Common myeloid progenitor, CD34-positive (primary cell): ENCODE data around the gene PROSER2.

ENCODE experiments used
- CTCF ChIA-PET: fragments of 350-600 bp; sonication (Branson Sonifier 250); formaldehyde crosslinking; loops from one replicate; lab custom pipeline; 2021; ENCODE audit warnings: antibody characterized with exemption; lab: Charles Lee
- POLR2A ChIA-PET: fragments of 350-600 bp; sonication (Branson Sonifier 250); formaldehyde crosslinking; loops from one replicate; lab custom pipeline; 2021; ENCODE audit warnings: antibody characterized with exemption; lab: Charles Lee
- DNase-seq, 3 donors: peaks; one replicate each; pipeline versions ENCODE4 v3.0.0 to v3.0.0-alpha.2; 2013
- H3K27ac ChIP-seq, 2 experiments: 1 replicate in 1 of 2; 2 replicates in 1 of 2; pipeline ENCODE4 v1.7.0; 2013; ENCODE audit warnings: inconsistent platforms in 2 of 2, low read length in 2 of 2, mild to moderate bottlenecking in 2 of 2, low read depth in 1 of 2, moderate library complexity in 1 of 2; ENCODE audit not compliant: severe bottlenecking in 2 of 2, insufficient read depth in 1 of 2, poor library complexity in 1 of 2
- H3K27me3 ChIP-seq, 5 experiments: replicated peaks in 2 of 5; 1 replicate in 3 of 5; 2 replicates in 2 of 5; pipeline versions ENCODE4 v1.6.1 to v1.7.0; 2013; ENCODE audit warnings: low read length in 4 of 5, mild to moderate bottlenecking in 2 of 5, moderate library complexity in 2 of 5, inconsistent platforms in 1 of 5; ENCODE audit not compliant: insufficient read depth in 5 of 5, control insufficient read depth in 4 of 5
- H3K36me3 ChIP-seq, 4 experiments: 1 replicate in 2 of 4; 2 replicates in 2 of 4; pipeline versions ENCODE4 v1.6.1 to v1.7.0; 2013; ENCODE audit warnings: low read length in 3 of 4, control low read depth in 1 of 4, mild to moderate bottlenecking in 1 of 4; ENCODE audit not compliant: control insufficient read depth in 4 of 4, insufficient read depth in 4 of 4
- H3K4me1 ChIP-seq, 4 experiments: 1 replicate in 3 of 4; 2 replicates in 1 of 4; pipeline versions ENCODE4 v1.6.1 to v1.7.1; 2013; ENCODE audit warnings: low read length in 3 of 4, mild to moderate bottlenecking in 3 of 4, control low read depth in 1 of 4, inconsistent platforms in 1 of 4, moderate library complexity in 1 of 4; ENCODE audit not compliant: control insufficient read depth in 4 of 4, insufficient read depth in 4 of 4; ENCODE audit errors: control extremely low read depth in 1 of 4
- H3K4me3 ChIP-seq, 7 experiments: 1 replicate in 4 of 7; 2 replicates in 3 of 7; pipeline versions ENCODE4 v1.5.1 to v1.7.0; 2013; ENCODE audit warnings: mild to moderate bottlenecking in 7 of 7, low read length in 6 of 7, moderate library complexity in 6 of 7, inconsistent platforms in 2 of 7, low read depth in 2 of 7, control low read depth in 1 of 7; ENCODE audit not compliant: insufficient read depth in 4 of 7, control insufficient read depth in 1 of 7; ENCODE audit errors: extremely low read depth in 1 of 7
- H3K9me3 ChIP-seq, 5 experiments: 1 replicate in 4 of 5; 2 replicates in 1 of 5; pipeline versions ENCODE4 v1.6.1 to v1.7.1; 2013; ENCODE audit warnings: low read length in 4 of 5, mild to moderate bottlenecking in 2 of 5, inconsistent platforms in 1 of 5, low read depth in 1 of 5, moderate library complexity in 1 of 5; ENCODE audit not compliant: control insufficient read depth in 4 of 5, insufficient read depth in 2 of 5; ENCODE audit errors: control extremely low read depth in 1 of 5
- WGBS: methylation state at CpG from one replicate; pipeline ENCODE4 v1.1.5; 2013; ENCODE audit not compliant: insufficient coverage; 5-methylcytosine and 5-hydroxymethylcytosine counted together

PROSER2 gene

GRCh38 chr10:11813855-11814567 lies 9.1 kb upstream of the PROSER2 start:
- peak in 2 of 3 donors; percentile 23 to 35 for DNase-seq
- Histone ChIP-seq H3K4me1 (peaks cover 0 to 12% (median 12%) of the 10 kb centered on the region in 4 experiments), H3K36me3 (no peaks in the 10 kb centered on the region), H3K9me3 (no peaks in the 10 kb centered on the region), H3K27ac (no peak overlapping the region), H3K27me3 (no peaks in the 10 kb centered on the region), H3K4me3 (peak overlapping the region in 1 of 7 experiments; percentile 58)
- CTCF ChIA-PET, result interaction anchor here (0.8 to 4.3 kb wide), 11 partner anchors 8 to 172 kb away, joined by 3 to 22 read pairs (median 4); no protein-coding TSS in a partner anchor
- WGBS, result 69% methylated on average over 8 of the region's 13 CpGs
- POLR2A ChIA-PET, result interaction anchor here (0.7 to 1.1 kb wide), 2 partner anchors 14 to 117 kb away, joined by 3 to 4 read pairs; no protein-coding TSS in a partner anchor

GRCh38 chr10:11819027-11819426 lies 4.1 kb upstream of the PROSER2 start:
- no peaks in the 10 kb centered on the region for H3K9me3 ChIP-seq
- no peak overlapping the region for H3K4me3 ChIP-seq
- no peaks in the 10 kb centered on the region for H3K27me3 ChIP-seq
- H3K36me3 ChIP-seq, result no peaks in the 10 kb centered on the region
- peaks cover 2 to 16% (median 8%) of the 10 kb centered on the region in 4 experiments for H3K4me1 ChIP-seq
- DNase-seq, result no peak
- ChIA-PET CTCF (interaction anchor here (1.0 to 7.3 kb wide), 11 partner anchors 9 to 168 kb away, joined by 3 to 49 read pairs (median 5); no protein-coding TSS in a partner anchor), POLR2A (no interaction called here)
- 100% methylated on average over 1 of the region's 3 CpGs for WGBS
- no peak overlapping the region for H3K27ac ChIP-seq

DNA sequence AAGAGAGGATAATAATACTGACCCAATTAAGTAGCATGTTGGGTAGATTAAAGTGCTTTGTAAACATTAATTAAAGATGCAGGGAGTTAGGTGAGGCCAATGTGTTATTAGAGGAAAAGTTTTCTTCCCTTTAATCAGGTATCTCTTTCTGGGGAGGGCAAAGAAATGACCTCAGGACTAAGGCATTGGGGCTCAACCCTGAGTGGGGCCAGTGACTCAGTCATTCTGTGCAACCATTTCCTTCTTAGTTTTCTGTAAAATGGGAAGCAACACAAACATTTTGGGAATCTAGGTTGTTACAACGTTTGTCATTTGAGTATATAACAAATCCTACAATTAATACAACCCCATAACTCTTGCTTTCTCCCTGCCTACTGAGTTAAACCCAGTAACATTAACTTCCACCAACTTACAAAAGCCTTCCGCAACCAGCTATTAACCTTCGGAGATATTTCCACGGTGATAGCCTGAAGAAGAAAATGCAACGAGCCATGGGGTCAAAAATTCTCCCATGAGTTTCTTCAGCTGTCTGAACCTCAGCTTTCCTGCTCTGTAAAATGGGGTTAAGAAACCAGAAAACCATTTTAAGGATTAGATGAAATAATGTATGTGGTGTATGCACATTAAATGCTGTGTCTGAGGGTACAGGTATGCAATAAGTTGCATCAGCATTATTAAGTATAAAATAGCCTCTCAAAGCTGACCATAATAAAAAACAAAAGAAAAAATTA lies 965 bp upstream of the PROSER2 start:
- ChIA-PET POLR2A (no interaction called here), CTCF (interaction anchor here (0.8 to 7.3 kb wide), 9 partner anchors 9 to 39 kb away, joined by 3 to 49 read pairs (median 7); no protein-coding TSS in a partner anchor)
- Histone ChIP-seq H3K27ac (no peak overlapping the region), H3K9me3 (no peaks in the 10 kb centered on the region), H3K4me3 (no peak overlapping the region), H3K27me3 (no peaks in the 10 kb centered on the region), H3K36me3 (no peaks in the 10 kb centered on the region), H3K4me1 (peaks cover 5 to 21% (median 13%) of the 10 kb centered on the region in 4 experiments)
- WGBS, result 93% methylated on average over 4 of the region's 5 CpGs
- DNase-seq, result no peak

DNA sequence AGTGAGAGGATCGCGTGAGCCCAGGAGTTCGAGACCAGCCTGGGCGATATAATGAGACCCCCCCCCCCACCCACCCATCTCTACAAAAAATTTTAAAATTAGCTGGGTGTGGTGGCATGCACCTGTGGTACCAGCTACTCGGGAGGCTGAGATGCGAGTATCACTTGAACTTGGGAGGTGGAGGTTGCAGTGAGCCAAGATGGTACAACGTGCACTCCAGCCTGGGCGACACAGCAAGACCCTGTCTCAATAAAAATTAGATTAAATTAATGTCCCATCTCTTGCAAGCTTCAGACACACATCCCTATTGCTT lies 391 bp upstream of the PROSER2 start:
- no peaks in the 10 kb centered on the region for H3K36me3 ChIP-seq
- WGBS, result 45% methylated on average over 2 of the region's 8 CpGs
- peaks cover 5 to 21% (median 13%) of the 10 kb centered on the region in 4 experiments for H3K4me1 ChIP-seq
- no peaks in the 10 kb centered on the region for H3K27me3 ChIP-seq
- H3K27ac ChIP-seq, result peak overlapping the region; percentile 33 to 49
- peak overlapping the region; percentile 71 to 95 (median 90) for H3K4me3 ChIP-seq
- CTCF ChIA-PET, result interaction anchor here (0.8 to 7.3 kb wide), 6 partner anchors 9 to 32 kb away, joined by 3 to 49 read pairs (median 8); no protein-coding TSS in a partner anchor
- no peak for DNase-seq
- POLR2A ChIA-PET, result no interaction called here
- H3K9me3 ChIP-seq, result no peaks in the 10 kb centered on the region

DNA sequence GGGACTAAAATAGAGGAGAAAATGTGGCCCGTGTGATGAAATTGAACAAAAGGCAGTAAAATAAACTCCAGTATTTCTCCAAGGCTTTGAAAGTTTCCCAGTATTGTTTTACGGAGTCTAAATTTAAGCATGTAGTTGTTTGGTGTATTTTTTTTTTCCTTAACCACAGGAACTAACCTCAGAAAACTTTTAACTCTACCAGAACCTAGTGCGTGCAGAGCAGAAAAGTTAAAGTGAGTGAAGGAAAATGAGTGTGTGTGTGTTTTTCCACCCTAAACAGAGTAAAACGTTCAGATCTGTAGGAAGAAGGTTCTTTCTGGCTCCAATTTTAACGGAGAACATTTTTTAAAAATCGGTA lies 812 bp downstream of the PROSER2 start:
- no peaks in the 10 kb centered on the region for H3K27me3 ChIP-seq
- H3K4me3 ChIP-seq, result peak overlapping the region; percentile 71 to 95 (median 90)
- 0% methylated on average over 3 of the region's 6 CpGs for WGBS
- no peaks in the 10 kb centered on the region for H3K36me3 ChIP-seq
- no peak overlapping the region for H3K27ac ChIP-seq
- CTCF ChIA-PET, result interaction anchor here (0.9 kb wide), 1 partner anchor 33 kb away, joined by 4 read pairs; no protein-coding TSS in a partner anchor
- peak in 2 of 3 donors; percentile 63 to 70 for DNase-seq
- peaks cover 5 to 20% (median 13%) of the 10 kb centered on the region in 4 experiments for H3K4me1 ChIP-seq
- POLR2A ChIA-PET, result no interaction called here
- no peaks in the 10 kb centered on the region for H3K9me3 ChIP-seq

DNA sequence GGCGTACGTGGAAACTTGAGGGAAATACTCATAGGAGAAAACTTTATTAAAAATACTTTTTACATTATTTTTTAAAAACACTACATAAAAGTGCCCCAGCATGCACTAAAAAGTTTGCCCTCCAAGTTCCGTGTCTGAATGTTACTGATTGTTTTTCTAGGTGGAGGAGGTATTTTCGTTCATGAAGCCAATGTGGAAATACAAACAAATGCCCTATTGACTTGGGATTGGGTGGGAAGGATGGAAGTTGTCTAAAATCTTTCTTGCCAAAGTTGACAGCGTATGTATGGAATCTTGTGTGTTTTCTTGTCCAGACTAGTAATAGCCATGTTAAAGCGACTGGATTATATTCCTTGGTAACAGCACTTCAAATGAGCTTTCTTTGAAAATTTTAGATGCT lies 1.2 kb downstream of the PROSER2 start:
- H3K9me3 ChIP-seq, result no peaks in the 10 kb centered on the region
- H3K36me3 ChIP-seq, result no peaks in the 10 kb centered on the region
- H3K27ac ChIP-seq, result no peak overlapping the region
- 80% methylated on average over 1 of the region's 6 CpGs for WGBS
- DNase-seq, result no peak
- peaks cover 5 to 18% (median 13%) of the 10 kb centered on the region in 4 experiments for H3K4me1 ChIP-seq
- ChIA-PET POLR2A (no interaction called here), CTCF (interaction anchor here (0.9 kb wide), 1 partner anchor 34 kb away, joined by 4 read pairs; no protein-coding TSS in a partner anchor)
- no peaks in the 10 kb centered on the region for H3K27me3 ChIP-seq
- peak overlapping the region in 6 of 7 experiments; percentile 71 to 95 (median 90) for H3K4me3 ChIP-seq
